Glomerular endothelial cell (primary cell): ENCODE data around the gene KRT79. TPM values are rescaled to one million over a fixed set of nuclear protein-coding genes. Genes with fewer than 3 reads are reported as not detected.

Experiments
- DNase-seq: peaks from one replicate; pipeline ENCODE4 v3.0.0-alpha.2; 2011; ENCODE audit warnings: low read depth, low spot score; ENCODE audit errors: extremely low read depth
- total RNA-seq: library from RNA; depleted of rRNA; stranded (reverse); fragments of >200 nt; gene quantifications from 2 replicates; pipeline ENCODE4 v1.2.3, GENCODE V29; 2015

KRT79 gene
- total RNA-seq, 1 donor from 2014 or later: 0.12 TPM

- DNase-seq: no peak
Measured at GRCh38 chr12:52774629-52775250, 59.4 kb downstream of the KRT79 start.

GRCh38 chr12:52772772-52773171 is 61.3 kb downstream of the KRT79 start:
- DNase-seq: no peak

GRCh38 chr12:52772188-52772587 is 61.9 kb downstream of the KRT79 start:
- DNase-seq: no peak

DNA sequence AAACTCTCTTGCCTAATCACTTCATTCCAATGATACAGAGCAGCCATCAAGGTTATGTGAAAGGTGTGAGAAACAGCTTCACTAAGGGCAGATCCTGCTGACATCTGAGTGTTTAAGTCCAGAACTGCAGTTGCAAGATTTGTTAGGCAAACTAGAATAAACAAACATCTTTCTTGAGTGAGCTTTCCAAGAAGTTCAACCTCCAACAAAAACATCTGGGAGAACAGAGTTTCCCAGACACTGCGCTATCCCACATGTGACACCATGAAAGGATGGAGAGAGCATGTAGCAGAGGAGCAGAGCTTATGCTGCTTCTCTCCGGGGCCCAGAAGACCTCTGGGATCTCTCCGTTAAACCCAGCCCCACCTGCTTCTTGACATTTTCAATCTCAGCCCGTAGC is 62.6 kb downstream of the KRT79 start:
- DNase-seq: no peak

Other genes with a start within 250 kb of the KRT79 start
- gene KRT72, start 232.8 kb downstream of the KRT79 start, total RNA-seq: not detected in 2 replicates
- gene KRT73, start 215.8 kb downstream of the KRT79 start, total RNA-seq: not detected in 2 replicates
- not detected in 2 replicates for gene KRT2, start 182.1 kb downstream of the KRT79 start, total RNA-seq
- gene KRT1, start 153.9 kb downstream of the KRT79 start, total RNA-seq: not detected in 2 replicates
- gene KRT77, start 130.8 kb downstream of the KRT79 start, total RNA-seq: not detected in 2 replicates
- not detected in 2 replicates for gene KRT76, start 57.0 kb downstream of the KRT79 start, total RNA-seq
- 0.18 TPM in 1 of 2 replicates, not detected in the other for gene KRT3, start 38.2 kb downstream of the KRT79 start, total RNA-seq
- gene KRT4, start 20.2 kb downstream of the KRT79 start, total RNA-seq: not detected in 2 replicates
- not detected in 2 replicates for gene KRT78, start 14.7 kb upstream of the KRT79 start, total RNA-seq
- gene KRT8, start 70.8 kb upstream of the KRT79 start, total RNA-seq: 43.1 and 79.8 TPM in 2 replicates
- 297 and 429 TPM in 2 replicates for gene KRT18, start 114.8 kb upstream of the KRT79 start, total RNA-seq
- 250 and 312 TPM in 2 replicates for gene EIF4B, start 172.1 kb upstream of the KRT79 start, total RNA-seq
- 38.5 and 66.7 TPM in 2 replicates for gene TNS2, start 215.8 kb upstream of the KRT79 start, total RNA-seq
- 27.0 and 32.7 TPM in 2 replicates for gene SPRYD3, start 245.1 kb upstream of the KRT79 start, total RNA-seq